Posterior cingulate gyrus (tissue), 11 donors: Measurements from ENCODE around the gene HOXB5.

Experiments used
- DNase-seq, 10 donors: peaks; one replicate each; pipeline versions ENCODE4 v3.0.0 to v3.0.0-alpha.2; 2020 to 2021; ENCODE audit warnings: mixed read lengths in 3 of 10
- intact Hi-C: fragments of 100-400 bp; cut with DNase I; formaldehyde crosslinking; loops from one replicate; pipeline ENCODE4 v1.15.1; 2023

Gene HOXB5

DNA sequence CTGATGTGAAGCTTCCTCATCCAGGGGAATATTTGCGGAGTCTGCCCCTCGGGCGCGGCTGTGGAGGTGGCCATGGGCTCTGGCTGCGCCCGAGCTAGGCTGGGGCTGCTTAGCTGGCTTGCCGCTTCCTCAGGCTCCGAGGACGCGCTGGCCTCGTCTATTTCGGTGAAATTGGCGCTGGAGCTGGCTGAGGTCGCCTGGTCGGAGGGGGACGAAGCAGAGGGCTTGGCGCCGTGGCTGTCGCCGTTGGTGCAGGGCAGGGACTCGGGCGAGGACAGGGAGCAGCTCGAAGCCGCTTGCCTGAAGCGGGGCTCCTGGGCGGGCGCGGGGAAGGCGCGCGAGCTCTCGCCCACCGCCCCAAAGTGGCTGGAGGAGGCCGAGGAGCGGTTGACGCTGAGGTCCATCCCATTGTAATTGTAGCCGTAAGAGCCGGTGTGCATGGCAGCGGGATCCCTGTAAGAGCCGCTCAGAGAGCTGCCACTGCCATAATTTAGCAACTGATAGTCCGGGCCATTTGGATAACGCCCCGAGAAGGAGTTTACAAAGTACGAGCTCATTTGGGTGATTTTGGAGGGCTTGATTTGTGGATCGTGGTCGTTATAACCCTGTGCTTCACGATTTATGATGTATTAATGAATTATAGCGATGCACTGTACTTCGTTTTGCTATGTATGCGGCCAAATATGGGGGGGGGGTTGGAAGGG lies at the start of gene HOXB5:
Gene HOXB5 (minus strand): TSS at position 654 of the 704 bp plus-strand sequence. CDS start 97 bp downstream, at position 557.
- intact Hi-C loops: no loop called here

DNA sequence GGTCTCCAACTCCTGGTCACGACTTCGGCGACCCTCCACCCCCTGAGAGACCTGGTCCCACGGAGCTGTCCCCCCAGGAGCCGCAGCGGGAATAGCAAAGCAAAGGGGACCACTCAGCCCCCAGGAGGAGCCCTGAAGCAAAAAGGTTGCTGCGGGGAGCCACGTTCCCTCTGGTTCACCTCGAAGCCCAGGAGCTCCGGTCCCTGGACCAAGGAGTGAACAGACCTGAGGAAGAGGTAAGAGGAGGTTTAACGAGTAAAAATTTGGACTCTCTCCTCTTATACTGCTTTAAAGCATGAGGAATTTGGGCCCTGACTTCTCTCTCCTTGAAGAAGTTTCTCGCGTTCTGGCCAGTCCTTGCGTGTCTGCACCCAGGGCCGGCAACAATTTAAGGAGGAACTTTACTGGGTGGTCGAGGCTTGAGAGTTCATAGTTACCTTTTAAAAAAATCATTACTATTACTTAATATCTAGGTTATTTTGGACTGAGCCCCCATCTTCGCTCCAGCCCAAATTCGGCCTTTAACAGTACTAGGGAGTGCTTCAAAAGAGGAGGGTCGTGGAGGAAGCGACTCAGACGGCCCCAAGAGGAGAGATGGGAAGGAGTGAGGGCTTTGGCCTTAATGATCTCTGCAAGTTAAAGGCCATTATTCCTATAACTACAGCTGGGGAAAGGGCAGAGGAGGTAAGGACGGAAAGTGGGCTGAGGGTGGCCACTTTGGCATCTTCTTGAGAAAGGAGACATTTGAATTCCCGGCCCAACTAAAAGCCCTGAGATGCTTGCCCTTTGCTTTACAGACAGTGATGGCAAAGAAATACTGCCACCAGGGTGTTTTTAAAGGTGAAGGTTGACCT lies 49.5 kb upstream of the HOXB5 start:
- intact Hi-C loops: no loop called here
- no peak for DNase-seq

More for the DNA sequence above, at the start of gene HOXB5:
- DNase-seq: peak in 1 of 10 donors; percentile 57

DNA sequence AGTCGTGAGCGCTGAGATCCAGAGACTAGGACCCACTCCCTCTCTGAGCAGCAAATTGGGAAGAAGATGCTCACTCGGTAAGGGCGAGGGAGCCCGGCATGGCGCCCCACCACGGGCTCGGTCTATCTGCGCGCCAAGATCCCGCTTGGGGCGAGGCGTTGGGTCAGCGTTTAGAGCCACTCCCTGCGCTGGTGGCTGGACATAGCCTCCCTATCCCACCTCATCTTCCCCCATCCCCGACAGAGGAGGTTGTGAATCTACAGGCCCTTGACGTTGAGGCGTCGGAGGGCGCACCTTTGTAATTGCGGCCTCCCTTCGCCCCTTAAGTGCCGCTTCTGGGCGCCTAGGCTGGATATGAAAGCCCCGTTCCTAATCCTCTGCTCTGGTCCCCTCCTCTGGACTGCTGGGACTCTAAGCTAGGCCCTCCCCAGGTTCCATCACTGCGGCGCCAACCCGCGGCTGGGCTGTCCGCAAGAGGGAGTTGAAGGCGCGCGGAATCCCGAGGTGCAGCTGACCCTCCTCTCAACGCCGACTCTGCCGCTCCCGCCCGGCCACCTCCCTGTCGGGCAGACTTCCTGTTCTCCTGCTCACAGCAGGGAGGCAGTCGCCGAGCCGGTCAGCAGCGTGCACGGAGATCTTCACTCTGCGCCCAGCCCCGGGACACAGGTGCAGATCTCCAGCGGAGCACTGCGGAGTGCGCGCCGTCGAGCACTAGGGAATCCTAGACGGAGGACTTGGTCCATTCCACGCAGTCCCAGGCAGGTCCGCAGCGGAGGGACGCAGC lies 48.7 kb upstream of the HOXB5 start:
- DNase-seq: no peak
- intact Hi-C loops: no loop called here

DNA sequence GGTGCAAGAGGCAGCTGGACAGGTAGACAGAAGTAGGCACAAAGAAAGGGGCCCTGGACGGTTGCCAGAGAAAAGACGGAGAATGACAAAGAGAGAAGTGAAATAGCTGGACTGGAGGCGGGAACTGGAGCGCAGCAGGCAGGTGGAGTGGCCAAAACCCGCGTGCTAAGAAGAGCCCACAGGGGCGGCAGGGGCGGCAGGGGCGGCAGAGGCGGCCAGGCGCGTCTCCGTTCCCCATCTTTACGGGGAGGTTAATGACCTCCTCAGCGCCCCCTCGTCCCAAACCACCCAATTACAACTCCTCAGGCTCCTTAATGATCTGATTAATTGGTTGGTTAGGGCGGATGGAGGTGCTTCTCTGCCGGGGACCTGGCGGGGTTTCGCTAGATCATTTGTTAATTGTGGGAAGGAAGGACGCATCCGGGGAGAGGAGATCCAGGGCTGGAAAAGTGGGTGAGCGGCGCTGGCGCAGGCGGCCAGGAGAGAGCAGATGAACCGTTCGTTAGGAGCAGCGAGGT lies 48.0 kb upstream of the HOXB5 start:
- no peak for DNase-seq
- intact Hi-C loops: no loop called here

DNA sequence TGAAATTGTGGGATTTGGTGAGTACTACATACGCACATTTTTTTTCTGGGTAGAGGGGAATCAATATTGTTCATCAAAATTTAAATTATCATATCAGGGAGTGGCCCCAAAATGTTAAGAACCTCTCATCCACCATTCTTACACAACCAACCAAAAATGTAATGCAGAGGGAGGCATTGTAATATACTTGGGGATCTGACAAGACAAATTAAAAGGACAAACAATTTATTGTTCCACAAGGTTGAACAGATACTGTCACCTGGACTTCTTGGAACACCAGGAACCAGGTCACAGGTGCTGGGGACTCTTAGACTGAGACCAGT lies 47.2 kb upstream of the HOXB5 start:
- intact Hi-C loops: no loop called here
- DNase-seq: no peak

DNA sequence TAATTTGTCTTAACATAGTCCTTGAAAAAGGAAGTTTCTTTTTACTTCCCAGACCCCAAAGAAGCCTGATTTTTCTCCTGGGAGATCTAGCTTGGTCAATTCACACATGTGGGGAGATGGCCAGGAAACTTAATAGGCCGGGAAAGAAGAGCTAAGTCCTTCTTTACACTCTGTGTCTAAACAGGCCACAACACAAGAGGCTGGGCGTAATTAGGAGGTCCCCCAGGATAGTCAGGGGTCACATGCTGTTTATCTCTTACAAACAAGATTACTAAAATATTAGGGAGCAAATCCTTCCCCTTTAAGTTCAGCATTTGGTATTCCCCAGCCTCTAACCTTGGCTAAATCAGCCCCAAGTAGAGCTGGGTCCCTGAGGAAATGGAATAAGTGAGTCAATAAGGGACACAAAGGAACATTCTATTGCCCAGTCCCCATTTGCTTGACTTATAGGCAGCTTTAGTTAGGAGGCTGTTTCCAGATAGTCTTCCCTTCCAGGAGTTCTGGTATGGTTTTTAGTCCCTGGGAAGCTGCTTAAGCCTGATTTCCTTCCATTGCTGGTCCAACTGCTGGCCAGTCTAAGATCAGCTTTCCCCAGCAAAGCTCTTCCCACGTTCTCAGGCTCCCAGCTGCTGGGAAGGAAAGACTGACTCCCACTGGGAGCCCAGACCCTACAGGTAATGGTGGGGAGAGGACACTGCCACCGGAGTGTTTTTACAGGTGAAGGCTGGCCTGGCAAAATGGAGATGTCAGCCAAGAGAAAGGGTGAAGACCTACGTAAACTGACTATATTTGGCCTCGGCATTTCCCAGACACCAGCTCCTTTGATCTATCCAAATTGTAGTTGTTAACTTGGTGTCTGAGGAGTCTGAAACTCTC lies 46.6 kb upstream of the HOXB5 start:
- no peak for DNase-seq
- intact Hi-C loops: no loop called here

DNA sequence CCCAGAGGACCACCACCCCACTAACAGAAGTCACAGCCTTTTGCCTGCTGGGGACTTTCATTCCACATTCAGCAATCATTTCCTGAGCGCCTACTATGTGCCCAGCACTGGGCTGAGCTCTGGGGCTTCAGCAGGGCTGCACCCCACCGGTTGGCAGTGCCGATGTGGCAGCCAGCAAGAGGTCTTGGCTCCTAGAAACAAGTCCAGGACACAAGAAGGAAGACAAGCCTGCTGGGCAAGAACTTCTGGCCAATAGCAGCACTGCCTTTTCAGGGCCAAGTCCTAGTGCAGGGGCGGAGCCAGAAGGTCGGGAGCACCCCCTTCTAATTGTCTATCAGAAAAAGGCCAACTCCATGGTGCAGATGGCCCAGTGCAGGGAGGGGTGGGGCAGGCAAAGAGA lies 45.6 kb upstream of the HOXB5 start:
- intact Hi-C loops: no loop called here
- no peak for DNase-seq

DNA sequence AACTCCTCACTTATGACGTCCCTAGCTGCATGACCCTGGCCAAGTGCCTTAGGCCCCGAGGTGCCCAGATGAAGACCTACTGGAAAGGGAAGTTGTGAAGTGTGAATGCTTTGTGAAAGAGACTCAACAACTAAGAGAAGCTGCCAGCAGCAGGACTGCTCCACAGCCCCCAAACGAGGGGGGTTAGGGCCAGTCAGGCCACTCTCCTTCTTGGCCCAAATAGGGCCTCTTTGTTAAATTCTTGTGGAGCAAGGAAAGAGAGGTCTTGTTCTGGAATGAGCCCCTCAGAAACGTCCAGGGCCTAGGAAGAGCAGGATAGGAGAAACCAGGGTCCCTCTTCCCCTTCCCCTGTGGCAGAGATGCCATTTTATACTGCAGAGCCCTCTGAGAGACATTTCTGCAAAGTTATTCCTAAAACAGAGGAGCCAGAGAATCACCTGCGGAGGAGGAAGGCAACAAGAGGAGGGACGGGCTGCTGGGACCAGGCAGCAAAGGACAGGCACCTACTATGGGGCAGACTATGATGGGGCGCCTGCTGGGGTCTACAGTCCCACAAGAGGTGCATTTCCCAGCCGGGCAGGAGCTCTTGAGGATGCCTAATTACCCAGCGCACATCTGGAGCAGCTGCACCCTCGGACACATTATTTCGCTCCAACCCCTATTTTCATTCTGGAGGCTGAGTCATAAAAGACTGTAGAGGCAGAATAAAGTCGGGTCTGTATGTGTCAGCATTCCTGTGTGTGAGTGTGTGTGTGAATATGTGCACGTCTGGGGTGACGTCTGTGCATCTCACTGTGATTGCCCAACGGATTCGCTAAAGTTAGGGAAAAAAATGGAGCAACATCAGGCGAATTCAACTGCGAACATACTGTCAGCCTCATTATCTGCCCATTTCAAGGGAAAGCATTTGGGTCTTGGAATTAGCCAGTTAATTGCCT lies 44.0 kb upstream of the HOXB5 start:
- DNase-seq: no peak
- intact Hi-C loops: no loop called here

DNA sequence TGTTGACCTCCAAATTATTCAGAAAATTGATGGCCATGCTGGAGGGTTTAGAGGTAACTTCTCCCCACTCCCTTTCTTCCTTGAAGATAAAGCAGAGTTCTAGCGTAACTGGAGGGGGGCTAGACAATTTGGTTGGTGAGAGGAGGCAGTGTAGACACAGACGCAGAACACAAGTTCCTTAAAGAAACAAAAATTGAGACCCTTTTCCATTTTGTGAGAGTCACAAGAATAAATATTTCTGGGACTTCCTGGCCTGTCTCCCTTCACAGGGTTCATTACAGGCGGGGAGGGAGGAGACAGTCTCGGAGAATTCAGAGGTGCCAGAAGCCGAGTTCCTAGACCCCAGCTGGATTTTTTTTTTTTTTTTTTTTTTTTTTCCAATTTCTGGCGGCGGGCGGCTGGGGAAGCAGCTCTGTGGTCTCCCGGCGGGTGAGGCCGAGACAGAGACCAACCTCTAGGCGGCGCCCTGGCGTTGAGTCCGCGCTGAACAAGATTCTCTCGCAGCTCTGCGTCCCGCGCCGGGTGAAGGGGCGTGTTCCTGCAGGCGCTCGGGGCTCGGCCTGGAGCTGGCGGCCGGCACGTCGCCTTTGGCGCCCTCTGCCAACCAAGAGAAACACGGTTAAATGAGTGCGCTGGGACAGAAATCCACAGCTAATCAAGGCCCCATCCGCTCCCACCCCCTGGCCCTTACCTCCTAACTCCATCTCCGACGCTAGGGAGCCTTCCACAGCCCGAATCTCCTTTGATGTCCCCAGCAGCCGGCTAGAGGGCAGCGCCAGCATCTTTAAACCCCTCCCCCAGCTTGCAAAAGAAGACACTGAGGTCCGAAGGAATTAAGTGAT lies 42.8 kb upstream of the HOXB5 start:
- DNase-seq: peak in 3 of 10 donors; percentile 12 to 32 (median 30)

DNA sequence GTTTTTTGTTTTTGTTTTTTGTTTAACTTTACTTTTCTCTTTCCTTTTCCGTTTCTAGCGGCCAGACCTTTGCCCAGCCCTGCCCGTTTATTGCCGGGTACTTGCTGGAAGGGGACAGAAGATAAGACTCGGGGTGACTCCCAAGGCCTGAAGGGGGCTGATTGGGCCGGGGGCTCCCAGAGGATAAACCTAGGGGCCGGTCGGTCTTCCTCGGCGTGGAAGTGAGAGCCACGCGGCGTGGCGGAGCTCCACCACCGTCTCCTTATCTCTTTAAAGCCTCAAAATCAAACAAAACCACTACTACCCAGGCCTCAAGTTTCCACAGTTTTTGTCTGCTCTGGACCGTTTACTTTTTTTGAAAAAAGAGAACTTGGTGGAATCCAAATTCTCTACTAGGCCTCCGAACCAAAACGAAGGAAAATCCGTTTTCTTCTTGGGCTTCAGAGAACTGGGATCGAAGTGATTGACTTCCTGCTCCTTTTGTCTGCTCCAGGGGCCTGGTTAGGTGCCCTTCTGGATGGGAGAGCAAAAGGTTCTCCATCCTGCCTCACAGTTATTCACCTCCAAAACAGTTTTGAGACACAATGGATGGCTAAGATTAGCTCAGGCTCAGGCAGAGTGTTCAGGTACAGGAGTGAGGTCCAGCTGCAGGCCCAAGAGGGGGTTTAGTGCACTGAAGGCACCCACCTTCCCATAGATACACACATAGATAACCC lies 41.1 kb upstream of the HOXB5 start:
- no peak for DNase-seq
- intact Hi-C loops: no loop called here

More for the DNA sequence above, 42.8 kb upstream of the HOXB5 start:
- intact Hi-C loops: no loop called here

DNA sequence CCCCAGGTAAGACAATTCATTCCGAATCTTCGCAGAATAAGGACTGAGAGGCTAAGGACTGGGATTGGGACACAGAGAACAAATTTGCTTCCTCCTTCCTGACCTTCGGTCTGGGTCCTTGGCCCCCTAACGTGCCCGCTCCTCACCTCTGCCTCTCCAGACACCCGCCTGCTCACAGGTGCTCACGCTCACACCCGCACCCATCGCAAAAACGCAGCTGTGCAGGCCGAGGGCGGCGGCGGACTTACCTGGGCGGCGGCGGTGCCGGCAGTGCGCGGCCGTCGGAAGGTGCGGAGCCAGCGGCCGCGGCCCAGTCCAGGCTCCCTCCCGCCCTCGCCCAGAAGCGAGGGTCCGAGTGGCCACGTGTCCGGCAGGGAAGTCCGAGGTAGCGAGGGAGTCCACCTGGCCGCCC lies 39.7 kb upstream of the HOXB5 start:
- intact Hi-C loops: no loop called here
- DNase-seq: peak in 1 of 10 donors; percentile 82

DNA sequence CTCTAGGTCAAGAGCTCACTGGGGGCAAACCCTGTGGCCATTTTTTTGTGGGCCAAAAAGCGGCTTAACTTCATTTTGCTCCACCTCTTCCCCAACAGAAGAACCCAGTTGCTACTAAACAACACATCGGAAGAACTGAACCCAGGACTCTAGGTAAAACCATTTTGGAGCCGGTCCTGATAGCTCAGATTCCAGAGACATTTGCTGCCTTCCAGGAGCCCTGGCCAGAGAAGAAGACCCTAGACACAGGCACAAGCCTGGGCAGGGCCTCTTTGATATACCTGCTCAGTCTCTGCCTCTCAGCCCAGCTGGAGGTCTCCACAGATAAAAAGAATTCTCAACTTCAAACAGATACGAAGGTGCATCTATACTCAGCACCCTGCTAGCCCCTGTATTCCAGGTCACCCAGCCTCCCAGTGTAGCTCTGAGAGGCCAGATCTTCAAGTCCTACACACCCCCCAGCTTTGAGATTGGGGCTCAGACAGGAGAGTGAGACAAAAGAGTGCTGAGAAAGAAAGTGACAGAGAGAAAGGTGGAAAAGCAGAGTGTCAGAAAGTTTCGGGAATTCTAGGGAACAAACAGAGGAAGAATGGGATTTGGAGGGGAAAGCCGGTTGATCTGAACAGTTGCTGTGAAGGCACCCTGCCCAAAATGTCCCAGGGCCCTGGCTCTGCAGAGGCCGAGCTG lies 39.1 kb upstream of the HOXB5 start:
- intact Hi-C loops: no loop called here
- no peak for DNase-seq

DNA sequence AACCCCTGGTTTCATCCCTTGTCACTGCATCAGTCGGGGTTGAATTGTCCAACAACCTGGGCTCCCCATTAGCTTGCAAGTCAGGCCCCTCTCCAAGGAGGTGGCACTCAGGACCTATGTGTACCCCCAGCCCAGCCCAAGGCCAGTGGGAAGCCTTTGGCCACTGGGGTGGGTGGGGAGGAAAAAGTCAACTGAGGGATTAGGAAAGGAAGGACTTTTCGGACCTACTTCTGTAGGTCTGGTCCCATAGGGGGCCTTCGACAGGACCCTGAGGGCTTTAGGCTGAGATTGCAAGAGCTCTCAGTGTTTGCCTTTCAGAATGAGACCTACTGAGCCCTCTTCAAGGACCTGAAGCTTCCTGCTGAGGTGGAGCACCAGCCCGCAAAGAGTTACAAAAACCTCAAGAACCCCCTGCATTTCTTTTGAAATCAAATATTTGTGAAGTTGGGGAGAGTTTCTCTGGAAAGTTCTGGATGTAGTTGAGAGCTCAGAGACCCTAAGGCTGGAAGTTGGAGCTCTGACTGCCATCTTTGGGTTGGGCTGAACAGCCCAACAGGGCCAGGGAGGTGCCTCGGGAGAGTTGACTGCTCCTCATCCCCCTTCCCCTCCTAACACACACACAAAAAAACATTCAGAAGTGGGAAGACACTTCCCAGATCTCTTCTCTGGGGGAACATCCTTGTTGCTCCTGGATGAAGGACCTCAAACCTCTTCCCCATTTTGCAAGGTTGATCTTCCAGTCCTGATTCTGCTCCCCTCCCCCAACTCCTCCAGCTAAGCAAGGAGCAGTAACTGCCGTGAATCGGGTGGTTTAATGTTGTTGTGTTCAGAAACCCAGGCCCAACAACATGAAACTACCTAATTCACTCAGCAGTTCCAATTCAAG lies 38.4 kb upstream of the HOXB5 start:
- no peak for DNase-seq

DNA sequence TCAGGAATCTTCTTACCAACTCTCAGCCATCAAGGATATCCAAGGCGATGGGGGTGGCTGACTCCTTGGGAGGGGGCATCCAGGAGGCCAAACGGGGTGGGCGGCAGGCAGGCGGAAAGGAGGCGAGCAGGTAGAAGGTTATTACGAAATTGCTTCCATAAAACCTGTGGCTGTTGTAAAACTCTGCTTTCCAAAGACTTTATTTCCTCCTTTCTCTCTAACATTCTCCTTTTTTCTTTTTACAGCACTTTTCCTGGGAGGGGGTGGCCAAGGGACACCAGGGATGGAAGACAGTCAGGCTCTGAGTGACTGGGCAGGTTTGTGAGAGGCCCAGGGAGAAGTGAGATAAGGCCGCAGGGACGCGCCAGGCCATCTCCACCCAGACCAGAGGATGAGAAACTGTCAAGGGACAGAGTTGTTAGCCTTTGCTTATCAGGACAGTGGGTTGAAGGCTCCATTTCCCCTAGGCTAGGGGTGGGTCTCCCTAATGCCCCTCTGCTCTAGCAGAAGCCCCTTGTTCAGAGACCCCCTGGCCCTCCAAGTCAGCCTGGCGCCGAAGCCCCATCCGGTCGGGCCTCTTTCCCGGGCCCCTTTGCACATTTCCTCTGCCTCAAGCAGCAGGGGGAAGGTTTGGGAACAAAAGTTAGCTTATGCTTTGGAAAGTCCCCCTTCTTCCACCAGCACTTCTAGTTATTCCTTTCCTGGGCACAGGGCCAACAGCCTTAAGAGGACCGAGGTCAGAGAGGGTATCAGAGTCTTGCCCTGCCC lies 37.5 kb upstream of the HOXB5 start:
- peak in 1 of 10 donors; percentile 67 for DNase-seq
- intact Hi-C loops: no loop called here

More for the DNA sequence above, 38.4 kb upstream of the HOXB5 start:
- intact Hi-C loops: no loop called here
